A673 (cell line): ENCODE data around the gene CNTN5.

ENCODE experiments used
- EZH2 ChIP-seq: fragments of 200-600 bp; sonication (generic); IDR thresholded peaks from 2 replicates; pipeline ENCODE4 v1.6.1; 2017; ENCODE audit warnings: borderline replicate concordance, low read depth, mild to moderate bottlenecking, mixed read lengths, antibody characterized with exemption, low read length; ENCODE audit not compliant: poor library complexity, severe bottlenecking
- TF ChIP-seq, protein P1 (sequence below): fragments of 300-800, 200-600 bp; sonication (generic); conservative IDR thresholded peaks from 2 replicates; pipeline ENCODE4 v1.5.1; 2017; ENCODE audit warnings: low read depth, mild to moderate bottlenecking, antibody characterized with exemption, low read length, moderate library complexity, mixed read lengths

DNA sequence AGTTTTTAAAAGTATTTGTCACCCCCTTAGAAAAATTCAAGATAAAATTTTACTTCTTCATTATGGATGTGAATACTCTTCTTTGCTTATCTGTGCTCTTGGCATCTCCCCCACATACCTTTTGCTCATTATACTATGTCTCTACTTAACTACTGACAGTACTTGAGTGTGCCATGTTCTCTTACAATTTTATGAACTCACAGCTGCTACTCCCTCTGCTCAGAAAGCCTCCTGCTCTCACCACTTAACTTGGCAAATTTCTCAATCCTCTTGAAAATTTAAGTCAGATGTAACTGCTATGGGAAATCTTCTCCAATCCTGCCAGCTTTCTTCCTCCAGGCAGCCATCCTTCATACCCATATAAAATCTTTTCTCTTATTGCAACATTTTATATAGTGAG lies 163.4 kb downstream of the CNTN5 start:
- TF ChIP-seq, protein P1, sequence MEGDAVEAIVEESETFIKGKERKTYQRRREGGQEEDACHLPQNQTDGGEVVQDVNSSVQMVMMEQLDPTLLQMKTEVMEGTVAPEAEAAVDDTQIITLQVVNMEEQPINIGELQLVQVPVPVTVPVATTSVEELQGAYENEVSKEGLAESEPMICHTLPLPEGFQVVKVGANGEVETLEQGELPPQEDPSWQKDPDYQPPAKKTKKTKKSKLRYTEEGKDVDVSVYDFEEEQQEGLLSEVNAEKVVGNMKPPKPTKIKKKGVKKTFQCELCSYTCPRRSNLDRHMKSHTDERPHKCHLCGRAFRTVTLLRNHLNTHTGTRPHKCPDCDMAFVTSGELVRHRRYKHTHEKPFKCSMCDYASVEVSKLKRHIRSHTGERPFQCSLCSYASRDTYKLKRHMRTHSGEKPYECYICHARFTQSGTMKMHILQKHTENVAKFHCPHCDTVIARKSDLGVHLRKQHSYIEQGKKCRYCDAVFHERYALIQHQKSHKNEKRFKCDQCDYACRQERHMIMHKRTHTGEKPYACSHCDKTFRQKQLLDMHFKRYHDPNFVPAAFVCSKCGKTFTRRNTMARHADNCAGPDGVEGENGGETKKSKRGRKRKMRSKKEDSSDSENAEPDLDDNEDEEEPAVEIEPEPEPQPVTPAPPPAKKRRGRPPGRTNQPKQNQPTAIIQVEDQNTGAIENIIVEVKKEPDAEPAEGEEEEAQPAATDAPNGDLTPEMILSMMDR, result no peak
- no peak for TF ChIP-seq EZH2
